Neural cell (in vitro differentiated cells): Measurements from ENCODE around the gene PTK7.

Source experiments
- EP300 ChIP-seq: fragments of 450-650 bp; conservative IDR thresholded peaks from 2 replicates; pipeline ENCODE4 v1.6.1; 2014; ENCODE audit warnings: antibody characterized with exemption, mild to moderate bottlenecking, moderate library complexity; ENCODE audit not compliant: poor library complexity, severe bottlenecking
- EZH2 ChIP-seq: fragments of 200-600, 300-800 bp; shearing (Covaris generic), sonication (generic); IDR thresholded peaks from 2 replicates; pipeline ENCODE4 v1.6.1; 2014; ENCODE audit warnings: antibody characterized with exemption, low read length, borderline replicate concordance, mild to moderate bottlenecking; ENCODE audit not compliant: insufficient read depth, poor library complexity, severe bottlenecking
- POLR2AphosphoS5 ChIP-seq: IDR thresholded peaks from 2 replicates; pipeline ENCODE4 v1.6.1; 2012
- RAD21 ChIP-seq: fragments of 450-650 bp; conservative IDR thresholded peaks from 2 replicates; pipeline ENCODE4 v1.6.1; 2014; ENCODE audit warnings: antibody characterized with exemption, mild to moderate bottlenecking, moderate library complexity
- SMC3 ChIP-seq: fragments of 450-650 bp; conservative IDR thresholded peaks from 2 replicates; pipeline ENCODE4 v1.6.1; 2014; ENCODE audit warnings: antibody characterized with exemption, mild to moderate bottlenecking, moderate library complexity; ENCODE audit not compliant: poor library complexity
- TAF1 ChIP-seq: IDR thresholded peaks from 2 replicates; pipeline ENCODE4 v1.6.1; 2012; ENCODE audit warnings: low read depth
- TF ChIP-seq, protein P1 (sequence below): fragments of 450-650 bp; IDR thresholded peaks from 2 replicates; pipeline ENCODE4 v1.5.1; 2014; ENCODE audit warnings: antibody characterized with exemption, mild to moderate bottlenecking, moderate library complexity; ENCODE audit not compliant: poor library complexity, severe bottlenecking
- TF ChIP-seq, protein P2 (sequence below): IDR thresholded peaks from 2 replicates; pipeline ENCODE4 v1.6.1; 2012; ENCODE audit warnings: borderline replicate concordance

DNA sequence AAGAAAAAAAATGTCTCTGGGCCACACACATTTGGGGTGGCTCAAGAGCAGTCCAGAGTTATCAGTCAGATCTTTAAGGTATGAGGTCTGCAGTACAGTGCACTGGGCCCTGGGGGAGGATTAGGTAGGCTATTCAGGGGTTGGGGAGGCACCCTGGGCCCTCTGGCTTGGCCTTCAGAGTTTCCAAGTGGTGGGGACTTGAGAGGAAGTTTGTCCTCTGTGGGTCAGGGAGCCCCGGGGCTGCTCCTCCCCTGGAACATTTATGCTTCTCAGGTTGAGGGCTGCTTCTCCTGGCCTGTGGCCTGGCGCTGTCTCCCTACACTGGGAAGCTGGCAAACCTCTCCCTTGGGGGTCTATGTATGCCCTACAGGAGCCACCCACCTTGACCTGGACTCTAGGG lies 46.0 kb downstream of the PTK7 start:
- TF ChIP-seq, protein P1, sequence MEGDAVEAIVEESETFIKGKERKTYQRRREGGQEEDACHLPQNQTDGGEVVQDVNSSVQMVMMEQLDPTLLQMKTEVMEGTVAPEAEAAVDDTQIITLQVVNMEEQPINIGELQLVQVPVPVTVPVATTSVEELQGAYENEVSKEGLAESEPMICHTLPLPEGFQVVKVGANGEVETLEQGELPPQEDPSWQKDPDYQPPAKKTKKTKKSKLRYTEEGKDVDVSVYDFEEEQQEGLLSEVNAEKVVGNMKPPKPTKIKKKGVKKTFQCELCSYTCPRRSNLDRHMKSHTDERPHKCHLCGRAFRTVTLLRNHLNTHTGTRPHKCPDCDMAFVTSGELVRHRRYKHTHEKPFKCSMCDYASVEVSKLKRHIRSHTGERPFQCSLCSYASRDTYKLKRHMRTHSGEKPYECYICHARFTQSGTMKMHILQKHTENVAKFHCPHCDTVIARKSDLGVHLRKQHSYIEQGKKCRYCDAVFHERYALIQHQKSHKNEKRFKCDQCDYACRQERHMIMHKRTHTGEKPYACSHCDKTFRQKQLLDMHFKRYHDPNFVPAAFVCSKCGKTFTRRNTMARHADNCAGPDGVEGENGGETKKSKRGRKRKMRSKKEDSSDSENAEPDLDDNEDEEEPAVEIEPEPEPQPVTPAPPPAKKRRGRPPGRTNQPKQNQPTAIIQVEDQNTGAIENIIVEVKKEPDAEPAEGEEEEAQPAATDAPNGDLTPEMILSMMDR, result no peak
- TF ChIP-seq POLR2AphosphoS5 (no peak), TAF1 (no peak), EP300 (no peak), EZH2 (no peak), RAD21 (no peak), SMC3 (no peak)
- TF ChIP-seq, protein P2, sequence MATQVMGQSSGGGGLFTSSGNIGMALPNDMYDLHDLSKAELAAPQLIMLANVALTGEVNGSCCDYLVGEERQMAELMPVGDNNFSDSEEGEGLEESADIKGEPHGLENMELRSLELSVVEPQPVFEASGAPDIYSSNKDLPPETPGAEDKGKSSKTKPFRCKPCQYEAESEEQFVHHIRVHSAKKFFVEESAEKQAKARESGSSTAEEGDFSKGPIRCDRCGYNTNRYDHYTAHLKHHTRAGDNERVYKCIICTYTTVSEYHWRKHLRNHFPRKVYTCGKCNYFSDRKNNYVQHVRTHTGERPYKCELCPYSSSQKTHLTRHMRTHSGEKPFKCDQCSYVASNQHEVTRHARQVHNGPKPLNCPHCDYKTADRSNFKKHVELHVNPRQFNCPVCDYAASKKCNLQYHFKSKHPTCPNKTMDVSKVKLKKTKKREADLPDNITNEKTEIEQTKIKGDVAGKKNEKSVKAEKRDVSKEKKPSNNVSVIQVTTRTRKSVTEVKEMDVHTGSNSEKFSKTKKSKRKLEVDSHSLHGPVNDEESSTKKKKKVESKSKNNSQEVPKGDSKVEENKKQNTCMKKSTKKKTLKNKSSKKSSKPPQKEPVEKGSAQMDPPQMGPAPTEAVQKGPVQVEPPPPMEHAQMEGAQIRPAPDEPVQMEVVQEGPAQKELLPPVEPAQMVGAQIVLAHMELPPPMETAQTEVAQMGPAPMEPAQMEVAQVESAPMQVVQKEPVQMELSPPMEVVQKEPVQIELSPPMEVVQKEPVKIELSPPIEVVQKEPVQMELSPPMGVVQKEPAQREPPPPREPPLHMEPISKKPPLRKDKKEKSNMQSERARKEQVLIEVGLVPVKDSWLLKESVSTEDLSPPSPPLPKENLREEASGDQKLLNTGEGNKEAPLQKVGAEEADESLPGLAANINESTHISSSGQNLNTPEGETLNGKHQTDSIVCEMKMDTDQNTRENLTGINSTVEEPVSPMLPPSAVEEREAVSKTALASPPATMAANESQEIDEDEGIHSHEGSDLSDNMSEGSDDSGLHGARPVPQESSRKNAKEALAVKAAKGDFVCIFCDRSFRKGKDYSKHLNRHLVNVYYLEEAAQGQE, result no peak
